Measurements from ENCODE around the gene IL10RA. TPM values are rescaled to one million over a fixed set of nuclear protein-coding genes. Genes with fewer than 3 reads are reported as not detected.
A peak's percentile ranks its signal among the peaks of the same experiment; 100 is the strongest.
"Not testable (repeated sequence)": the region's sequence is repeated elsewhere in the genome, so short reads cannot be mapped to it uniquely, and the experiment has no call there.

Gene IL10RA
- total RNA-seq = 3.0 TPM
- long read RNA-seq, partial matches to known transcripts = 0 of 2 reads
- long read RNA-seq, other reads (novel, unspliced or antisense) = 1 of 2 reads

DNA sequence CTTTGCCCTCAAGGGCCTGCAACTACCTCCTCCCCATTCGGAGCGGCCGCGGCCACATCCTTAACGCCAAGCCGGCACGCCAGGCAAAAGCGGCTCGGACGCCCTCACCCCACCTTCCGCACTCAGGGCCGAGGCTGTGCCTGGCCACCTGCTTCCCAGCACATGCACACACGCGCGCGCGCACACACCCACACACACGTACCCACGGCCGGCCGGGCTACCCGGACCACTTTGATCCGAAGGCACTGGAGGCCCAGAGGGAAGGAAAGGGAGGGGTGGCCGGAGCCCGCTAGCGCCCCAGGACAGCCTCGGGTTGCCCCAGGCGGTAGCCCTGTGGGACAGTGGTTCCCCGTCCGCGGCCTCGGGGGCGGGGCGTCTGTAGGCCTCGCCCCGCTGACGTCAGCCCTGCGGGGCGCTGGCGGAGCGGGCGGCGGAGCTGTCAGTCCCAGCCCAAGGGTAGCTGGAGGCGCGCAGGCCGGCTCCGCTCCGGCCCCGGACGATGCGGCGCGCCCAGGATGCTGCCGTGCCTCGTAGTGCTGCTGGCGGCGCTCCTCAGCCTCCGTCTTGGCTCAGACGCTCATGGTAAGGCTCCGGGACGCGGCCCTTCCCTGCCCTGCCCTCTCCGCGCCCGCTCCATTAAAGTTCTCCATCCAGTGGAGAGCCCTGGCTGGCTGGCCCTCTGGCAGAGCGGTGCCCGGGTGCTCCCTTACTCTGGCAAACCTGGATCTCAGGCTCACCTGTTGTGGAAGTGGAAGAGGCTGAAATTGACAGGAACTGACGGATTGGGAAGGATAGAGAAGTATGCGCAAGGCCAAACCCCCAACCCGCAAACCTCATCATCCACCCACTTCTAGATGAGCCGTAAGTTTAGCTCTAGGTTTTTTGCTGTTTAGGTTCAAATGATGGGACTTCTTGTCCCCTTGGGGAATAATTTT lies at the start of gene IL10RA:
Gene IL10RA (plus strand): TSS at position 442 of the 935 bp plus-strand sequence. CDS start 74 bp downstream, at position 516.
- intact Hi-C loops (cut with DNase I) = no loop called here
- peak; percentile 94 for DNase-seq (ENCODE audit: low spot score)

DNA sequence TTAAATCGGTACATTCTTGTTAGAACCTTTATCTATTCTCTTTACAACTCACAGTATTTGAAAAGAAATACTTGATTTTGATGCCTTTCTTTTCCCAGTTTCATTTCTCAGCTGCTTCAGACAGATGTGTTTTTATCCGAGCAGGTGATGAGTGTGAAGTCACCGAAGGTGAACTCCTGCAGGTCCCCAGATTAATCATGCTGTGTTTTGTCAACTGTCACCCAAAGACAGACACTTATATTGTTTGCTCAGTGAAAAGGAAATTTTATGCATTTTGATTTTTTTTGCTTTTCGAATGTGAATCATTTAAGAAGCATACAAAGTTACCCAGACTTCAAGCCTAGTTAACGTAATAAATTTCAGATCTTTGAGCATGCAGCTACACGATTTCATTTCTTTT lies 49.2 kb upstream of the IL10RA start:
- no peak for DNase-seq (ENCODE audit: low spot score)
- intact Hi-C loops (cut with DNase I) = no loop called here

DNA sequence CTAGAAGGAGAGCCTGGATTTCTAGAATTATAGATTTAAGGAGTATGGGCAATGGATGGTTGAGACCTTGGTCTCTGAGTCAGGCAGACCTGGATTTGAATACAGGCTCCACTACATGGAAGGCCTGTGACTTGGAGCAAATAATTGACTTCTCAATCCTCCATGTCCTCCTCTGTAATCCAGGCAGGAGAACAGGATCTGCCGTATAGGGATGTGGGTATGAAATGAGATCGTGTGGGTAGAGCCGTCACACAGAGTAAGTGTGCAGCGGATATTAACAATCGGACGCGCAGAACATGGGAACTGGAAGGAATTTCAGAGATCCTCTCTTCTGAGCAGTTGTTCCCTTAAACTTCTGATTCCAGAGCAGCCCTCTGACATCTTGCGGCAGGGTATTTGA lies 45.5 kb upstream of the IL10RA start:
- DNase-seq (ENCODE audit: low spot score) = peak; percentile 36
- intact Hi-C loops (cut with DNase I) = loop anchor here (10.0 kb wide), 1 partner anchor 516 kb away; no protein-coding TSS in a partner anchor

DNA sequence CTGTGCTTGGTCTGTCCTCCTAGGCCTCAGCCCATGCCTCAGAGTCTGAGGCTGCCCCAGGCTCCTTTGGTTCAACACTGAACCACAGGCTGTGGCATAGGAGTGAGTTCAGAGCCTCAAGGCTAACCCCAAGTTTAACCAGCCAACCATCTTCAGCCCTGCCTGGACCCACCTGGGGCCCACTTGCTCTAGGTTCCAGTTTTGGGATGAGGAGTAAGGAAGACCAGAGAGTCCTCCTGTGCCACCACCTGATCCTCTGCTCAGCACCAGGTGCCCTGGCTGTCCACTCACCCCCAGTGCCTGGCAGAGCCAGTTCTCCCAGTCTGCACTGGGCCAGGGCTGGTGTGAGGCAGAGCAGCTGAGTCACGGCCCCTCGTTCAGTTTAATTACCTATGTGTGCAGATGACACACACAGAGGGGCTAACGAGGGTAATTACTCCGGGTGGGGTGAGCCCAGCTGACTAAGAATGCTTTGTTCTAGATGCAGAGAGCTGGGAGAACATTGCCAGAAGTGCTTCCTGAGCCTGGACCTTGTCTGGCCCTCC lies 45.0 kb upstream of the IL10RA start:
- intact Hi-C loops (cut with DNase I) = loop anchor here (10.0 kb wide), 1 partner anchor 516 kb away; no protein-coding TSS in a partner anchor
- DNase-seq (ENCODE audit: low spot score) = peak; percentile 65

DNA sequence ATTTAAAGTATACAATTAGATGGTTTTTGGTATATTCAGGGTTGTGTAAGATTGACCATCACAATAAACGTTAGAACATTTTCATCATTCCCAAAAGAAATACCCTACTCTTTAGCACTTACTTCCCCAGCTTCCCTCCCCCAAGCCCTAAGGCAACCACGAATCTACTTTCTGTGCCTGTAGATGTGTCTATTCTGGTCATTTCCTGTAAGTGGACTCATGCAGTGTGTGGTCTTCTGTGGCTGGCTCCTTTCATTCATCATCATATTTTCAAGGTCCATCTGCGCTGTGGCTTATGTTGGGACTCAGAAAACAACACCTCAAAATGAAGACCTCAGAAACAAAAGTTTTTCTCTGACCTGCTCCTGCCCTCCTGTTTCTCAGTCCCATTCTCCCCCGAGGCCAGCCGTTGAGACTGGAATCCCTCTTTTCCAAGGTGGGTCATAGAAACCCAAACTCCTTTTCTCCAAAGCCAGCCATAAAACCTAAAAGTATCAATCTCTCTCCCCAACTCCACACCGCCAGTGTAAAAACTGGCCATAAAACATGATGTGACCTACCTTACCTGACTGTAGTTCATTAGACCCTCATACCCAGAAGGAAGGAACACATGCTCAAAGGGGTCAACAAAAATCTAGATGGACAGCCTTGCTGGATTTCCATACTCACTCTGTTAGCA lies 44.1 kb upstream of the IL10RA start:
- no peak for DNase-seq (ENCODE audit: low spot score)
- intact Hi-C loops (cut with DNase I) = loop anchor here (10.0 kb wide), 1 partner anchor 517 kb away; no protein-coding TSS in a partner anchor

DNA sequence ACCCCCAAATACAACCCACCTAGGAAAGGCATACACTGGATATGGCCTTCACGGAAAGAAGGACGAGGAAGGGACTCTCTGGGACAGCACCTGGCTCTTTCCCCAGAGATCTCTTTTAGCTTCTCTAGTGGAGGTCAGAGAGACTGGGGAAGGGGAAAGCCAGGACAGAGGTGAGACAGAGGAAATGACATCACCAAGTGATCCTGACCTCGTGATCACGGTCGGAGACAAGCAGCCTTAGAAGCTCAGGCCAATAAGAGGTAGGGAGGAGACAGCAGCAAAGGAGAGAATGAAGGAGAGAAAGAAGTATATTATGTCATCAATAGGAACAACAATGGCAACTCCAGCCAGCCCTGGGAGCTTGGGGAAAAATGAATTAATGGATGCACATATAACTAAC lies 41.6 kb upstream of the IL10RA start:
- intact Hi-C loops (cut with DNase I) = loop anchor here (10.0 kb wide), 1 partner anchor 520 kb away; no protein-coding TSS in a partner anchor
- DNase-seq (ENCODE audit: low spot score) = no peak

DNA sequence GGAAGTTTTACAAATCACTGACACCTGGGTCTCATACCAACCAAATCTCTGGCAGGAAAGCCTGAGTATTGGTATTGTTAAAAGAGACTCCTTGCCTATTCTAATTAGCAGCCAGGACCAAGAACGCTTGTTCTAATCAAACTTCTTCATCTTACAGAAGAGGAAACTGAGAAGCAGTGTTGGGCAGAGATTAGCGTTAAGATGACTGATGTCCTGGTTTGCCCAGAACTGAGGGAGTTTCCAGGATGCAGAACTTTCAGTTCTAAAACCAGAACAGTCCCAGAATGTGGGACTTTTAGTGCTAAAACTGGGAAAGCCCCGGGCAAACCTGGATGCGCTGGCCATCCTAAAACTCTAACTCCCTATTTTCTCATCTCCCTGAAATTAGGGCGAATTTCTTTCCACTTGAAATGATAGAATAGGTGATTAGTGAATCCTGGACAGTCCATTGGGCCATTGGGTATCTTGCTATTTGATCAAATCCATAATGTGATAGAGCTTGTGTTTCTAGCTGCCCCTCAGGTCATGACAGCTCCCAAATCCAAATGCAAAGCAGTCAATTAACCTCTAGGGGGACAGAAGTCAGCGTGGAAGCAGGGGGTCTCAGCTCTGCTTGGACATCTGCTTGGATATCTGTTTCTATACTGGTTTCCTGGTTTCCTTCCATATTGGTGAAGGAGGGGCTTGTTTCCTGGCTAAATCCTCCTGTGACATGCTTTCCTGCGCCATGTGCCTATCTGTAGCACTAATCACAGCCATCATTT lies 41.0 kb upstream of the IL10RA start:
- intact Hi-C loops (cut with DNase I) = loop anchor here (5.0 to 10.0 kb wide), 2 partner anchors 107 to 520 kb away; no protein-coding TSS in a partner anchor
- DNase-seq (ENCODE audit: low spot score) = no peak

DNA sequence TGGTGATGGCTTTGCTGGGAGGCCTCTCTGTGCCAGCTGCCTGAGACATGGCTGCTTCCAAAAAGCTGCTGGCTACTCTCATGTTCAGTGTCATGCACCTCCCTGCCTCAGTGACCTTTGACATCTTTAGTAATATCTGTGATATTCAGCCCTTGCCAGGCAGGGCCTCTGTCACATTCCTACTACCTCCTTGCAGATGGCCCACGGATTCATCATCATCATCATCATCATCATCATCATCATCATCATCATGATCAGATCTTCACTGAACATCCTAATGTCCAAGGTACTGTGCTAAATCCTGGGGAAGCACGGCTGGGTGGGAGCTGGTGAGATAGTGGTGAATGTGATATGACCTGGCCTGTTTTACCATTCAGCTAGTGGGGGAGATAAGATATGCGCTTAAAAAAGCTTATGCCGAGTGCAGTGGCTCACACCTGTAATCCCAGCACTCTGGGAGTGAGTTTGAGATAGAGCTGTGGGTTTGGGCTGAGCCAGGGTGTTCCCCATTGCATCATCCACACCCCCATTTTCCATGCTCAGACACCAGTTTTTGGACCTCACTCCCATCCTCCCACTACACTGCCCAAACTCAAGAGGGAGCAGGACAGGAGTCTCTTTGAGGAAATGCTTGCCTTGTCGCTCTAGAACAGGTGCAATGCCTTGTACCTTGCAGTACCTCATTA lies 39.9 kb upstream of the IL10RA start:
- intact Hi-C loops (cut with DNase I) = loop anchor here (2.0 to 10.0 kb wide), 3 partner anchors 106 to 521 kb away; no protein-coding TSS in a partner anchor
- no peak for DNase-seq (ENCODE audit: low spot score)

DNA sequence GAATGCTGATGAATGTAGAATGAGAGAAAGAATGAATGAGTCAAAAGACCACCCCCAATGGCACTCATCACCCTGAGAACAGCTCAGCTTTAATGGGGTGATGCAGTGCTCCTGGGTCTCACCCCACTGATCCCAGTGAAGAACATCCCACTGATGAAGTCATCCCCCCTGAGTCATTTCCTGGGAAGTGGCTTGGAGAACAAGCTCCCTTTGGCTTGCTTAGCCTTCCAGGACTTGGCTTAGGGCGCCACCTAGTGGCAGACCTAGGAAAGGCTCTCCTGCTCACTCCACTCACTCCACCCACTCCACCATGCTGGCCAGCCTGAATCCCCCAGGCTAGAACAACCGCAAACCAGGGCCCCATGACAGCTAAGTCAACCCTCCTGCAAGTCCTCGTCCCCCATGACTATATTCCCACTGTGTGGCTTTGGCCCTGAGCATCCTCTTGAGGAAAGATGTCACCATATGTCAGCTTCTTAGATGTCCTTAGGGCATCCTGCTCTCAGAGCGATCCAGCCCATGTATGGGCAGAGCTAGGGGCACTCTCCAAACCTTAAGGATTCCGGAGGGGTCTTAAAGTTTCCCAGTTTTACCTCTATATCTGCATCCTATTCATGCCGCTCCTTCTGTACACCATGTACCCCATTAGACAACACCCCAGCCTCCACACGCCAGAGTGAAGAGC lies 39.2 kb upstream of the IL10RA start:
- DNase-seq (ENCODE audit: low spot score) = peak; percentile 95
- intact Hi-C loops (cut with DNase I) = loop anchor here (1.0 to 10.0 kb wide), 4 partner anchors 103 to 522 kb away; no protein-coding TSS in a partner anchor

DNA sequence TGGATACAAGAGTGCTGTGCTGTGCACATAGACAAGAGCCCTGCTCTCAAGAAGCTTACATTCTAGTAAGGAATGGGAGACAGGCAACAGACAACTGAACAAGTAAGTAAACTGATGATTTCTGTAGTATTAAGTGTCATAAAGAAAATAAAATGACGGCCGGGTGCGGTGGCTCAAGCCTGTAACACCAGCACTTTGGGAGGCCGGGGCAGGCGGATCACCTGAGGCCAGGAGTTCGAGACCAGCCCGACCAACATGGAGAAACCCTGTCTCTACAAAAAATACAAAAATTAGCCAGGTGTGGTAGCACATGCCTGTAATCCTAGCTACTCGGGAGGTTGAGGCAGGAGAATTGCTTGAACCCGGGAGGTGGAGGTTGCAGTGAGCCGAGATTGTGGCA lies 38.4 kb upstream of the IL10RA start:
- intact Hi-C loops (cut with DNase I) = loop anchor here (1.0 to 10.0 kb wide), 4 partner anchors 103 to 523 kb away; no protein-coding TSS in a partner anchor
- DNase-seq (ENCODE audit: low spot score) = not testable (repeated sequence)

DNA sequence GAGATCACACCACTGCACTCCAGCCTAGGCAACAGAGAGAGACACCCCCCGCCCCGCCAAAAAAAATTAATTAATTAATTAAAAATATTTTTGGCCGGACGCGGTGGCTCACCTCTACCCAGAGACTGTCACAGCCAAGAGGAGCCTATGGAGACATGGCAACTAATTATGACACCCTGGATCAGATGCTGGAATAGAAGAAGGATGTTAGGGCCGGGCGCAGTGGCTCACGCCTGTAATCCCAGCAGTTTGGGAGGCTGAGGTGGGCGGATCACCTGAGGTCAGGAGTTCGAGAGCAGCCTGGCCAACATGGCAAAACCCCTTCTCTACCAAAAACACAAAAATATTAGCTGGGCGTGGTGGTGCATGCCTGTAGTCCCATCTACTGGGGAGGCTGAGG lies 37.7 kb upstream of the IL10RA start:
- not testable (repeated sequence) for DNase-seq (ENCODE audit: low spot score)
- intact Hi-C loops (cut with DNase I) = loop anchor here (5.0 to 10.0 kb wide), 2 partner anchors 104 to 524 kb away; no protein-coding TSS in a partner anchor

DNA sequence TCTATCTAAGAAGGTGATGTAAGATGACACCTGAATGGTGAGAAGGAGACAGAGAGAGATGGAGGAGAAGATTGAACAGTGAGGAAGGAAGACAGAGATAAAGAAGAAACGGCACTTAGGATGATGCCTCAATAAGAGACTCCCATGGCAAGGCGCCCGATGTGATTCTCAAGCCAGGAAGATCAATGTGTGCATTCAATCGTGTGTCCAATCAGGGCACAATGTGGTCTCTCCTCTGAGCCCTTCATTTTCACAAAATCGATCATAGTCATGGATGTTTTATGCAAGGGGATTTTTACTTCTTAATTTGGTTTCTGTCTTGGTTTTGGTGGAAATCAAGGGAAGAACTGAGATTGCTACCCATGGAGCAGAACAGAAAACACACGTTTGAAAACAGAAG lies 37.1 kb upstream of the IL10RA start:
- intact Hi-C loops (cut with DNase I) = loop anchor here (5.0 to 10.0 kb wide), 2 partner anchors 103 to 524 kb away; no protein-coding TSS in a partner anchor
- no peak for DNase-seq (ENCODE audit: low spot score)

DNA sequence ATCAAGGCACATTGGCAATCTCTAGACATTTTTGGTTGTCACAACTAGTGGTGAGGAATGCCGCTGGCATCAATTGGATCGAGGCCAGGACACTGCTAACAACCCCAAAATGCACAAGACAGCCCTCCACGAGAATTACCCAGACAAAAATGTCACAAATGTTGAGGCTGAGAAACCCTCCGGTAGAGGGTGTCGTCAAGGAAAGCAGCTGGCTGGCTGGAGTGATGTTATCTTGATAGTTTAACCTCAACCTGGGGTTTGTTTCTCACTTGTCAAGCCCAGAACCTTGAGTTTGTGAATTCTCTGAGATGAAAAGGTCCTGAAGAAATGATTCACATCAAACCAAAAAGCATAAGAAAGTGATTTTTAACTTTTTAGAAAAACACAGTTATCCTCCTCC lies 35.9 kb upstream of the IL10RA start:
- DNase-seq (ENCODE audit: low spot score) = no peak
- intact Hi-C loops (cut with DNase I) = no loop called here

DNA sequence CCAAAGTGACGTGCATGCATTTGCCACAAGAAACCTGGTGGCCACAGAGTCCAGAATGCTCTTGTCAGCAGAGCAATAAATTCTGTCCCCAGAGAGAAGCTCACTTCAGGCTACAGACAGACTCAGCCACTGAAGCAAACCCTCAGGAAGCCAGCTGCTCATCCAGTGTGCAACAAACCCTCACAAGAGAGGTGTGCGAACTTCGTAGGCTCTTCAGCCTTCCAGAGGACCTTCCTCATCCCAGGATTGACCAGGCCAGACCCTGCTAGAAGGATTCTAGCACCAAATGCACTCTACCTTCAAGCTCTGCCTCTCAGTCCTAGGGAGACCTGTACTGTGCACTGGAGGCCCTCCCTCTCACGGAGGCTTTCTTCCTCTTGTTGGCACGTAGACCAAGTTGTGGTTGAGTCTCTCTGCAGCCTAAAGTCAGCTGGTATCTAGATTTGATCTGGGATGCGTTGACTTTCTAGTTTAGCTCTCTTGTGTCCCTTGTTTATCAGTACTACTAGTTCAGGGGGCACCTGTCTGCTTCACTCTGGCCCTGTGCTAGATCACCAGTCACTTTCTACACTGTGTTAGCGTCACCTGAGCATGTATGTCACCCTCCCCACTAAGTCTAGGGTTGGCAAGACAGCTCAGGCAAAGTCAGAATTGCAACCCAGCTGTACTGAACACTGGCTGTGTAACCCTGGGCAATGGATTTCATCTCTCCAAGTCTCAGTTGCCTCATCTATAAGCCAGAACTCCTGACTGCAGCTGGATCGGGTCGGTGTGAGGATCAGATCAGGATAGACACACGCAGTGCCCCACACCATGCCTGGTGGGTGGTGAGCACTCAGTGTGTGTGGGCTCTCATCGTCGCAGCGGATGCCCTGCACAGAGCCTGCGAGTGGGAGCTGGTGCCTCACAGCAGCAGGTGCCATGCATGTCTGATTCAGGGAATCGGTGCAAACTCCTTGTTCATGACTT lies 34.9 kb upstream of the IL10RA start:
- DNase-seq (ENCODE audit: low spot score) = no peak
- intact Hi-C loops (cut with DNase I) = no loop called here

DNA sequence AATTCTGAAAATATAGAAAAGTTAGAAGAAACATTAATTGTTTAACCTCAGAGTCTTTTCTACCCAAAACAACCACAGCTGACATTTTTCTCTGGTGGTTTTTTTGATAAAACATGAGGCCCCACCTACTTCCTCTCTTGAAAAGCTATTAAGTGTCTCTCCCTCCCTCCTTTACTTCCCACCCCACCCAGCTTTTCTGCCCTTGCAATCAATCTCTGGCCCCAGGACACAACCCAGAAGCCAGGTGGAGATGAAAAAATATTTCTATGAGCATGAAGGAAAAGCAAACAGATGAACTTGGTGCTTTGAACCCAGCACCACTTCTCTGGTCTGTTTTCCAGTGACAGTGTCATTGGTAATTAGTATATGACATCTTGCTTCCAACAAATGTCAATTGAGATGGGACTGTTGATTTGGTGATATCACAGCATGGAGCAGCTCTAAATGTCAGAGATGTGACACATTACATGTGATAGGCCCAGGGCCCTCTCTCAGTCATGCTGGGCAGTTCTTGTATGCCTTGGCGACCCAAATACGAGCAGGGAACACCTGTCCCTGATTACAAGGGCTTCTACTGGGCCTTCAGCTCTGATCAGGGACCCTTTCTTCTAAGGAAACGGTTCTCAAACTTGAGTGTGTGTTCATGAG lies 33.0 kb upstream of the IL10RA start:
- no peak for DNase-seq (ENCODE audit: low spot score)
- intact Hi-C loops (cut with DNase I) = no loop called here

DNA sequence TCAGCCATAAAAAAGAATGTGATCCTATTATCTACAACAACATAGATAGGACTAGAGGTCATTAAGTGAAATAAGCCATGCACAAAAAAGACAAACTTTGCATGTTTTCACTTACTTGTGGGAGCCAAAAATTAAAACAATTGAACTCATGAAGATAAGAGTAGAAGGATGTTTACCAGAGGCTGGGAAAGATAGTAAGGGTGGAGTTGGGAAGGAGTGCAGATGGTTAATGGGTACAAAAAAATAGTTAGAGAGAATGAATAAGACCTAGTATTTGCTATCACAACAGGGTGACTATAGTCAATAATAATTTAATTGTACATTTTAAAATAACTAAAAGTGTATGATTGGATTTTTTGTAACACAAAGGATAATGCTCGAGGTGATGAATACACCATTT lies 27.2 kb upstream of the IL10RA start:
- intact Hi-C loops (cut with DNase I) = no loop called here

More for the DNA sequence above, 27.2 kb upstream of the IL10RA start:
- no peak for DNase-seq (ENCODE audit: low spot score)
